Activated CD8-positive, alpha-beta T cell treated with anti-CD3 and anti-CD28 coated beads for 36 hours (primary cell): ENCODE data around the gene LEF1. TPM values are rescaled to one million over a fixed set of nuclear protein-coding genes. Genes with fewer than 3 reads are reported as not detected.
A peak's percentile ranks its signal among the peaks of the same experiment; 100 is the strongest.

Source experiments
- ATAC-seq: fragments of 200-7000 bp; cut with Tn5 transposase; one replicate; pipeline ENCODE4 v1.10.0; 2021; ENCODE audit warnings: mild to moderate bottlenecking, moderate library complexity
- CTCF ChIA-PET: fragments of 350-600 bp; sonication (Branson Sonifier 250); formaldehyde crosslinking; loops from one replicate; lab custom pipeline; 2021; ENCODE audit warnings: antibody characterized with exemption; lab: Charles Lee
- POLR2A ChIA-PET: fragments of 350-600 bp; sonication (Branson Sonifier 250); formaldehyde crosslinking; loops from one replicate; lab custom pipeline; 2021; ENCODE audit warnings: antibody characterized with exemption; lab: Charles Lee
- DNase-seq: peaks from one replicate; pipeline ENCODE4 v3.0.0-alpha.2; 2020
- H3K27ac Mint-ChIP-seq: one replicate; pipeline ENCODE4 v1.8.0; 2021; ENCODE audit warnings: mild to moderate bottlenecking, mixed read lengths
- H3K27me3 Mint-ChIP-seq: one replicate; pipeline ENCODE4 v1.8.0; 2021; ENCODE audit warnings: mixed read lengths
- H3K36me3 Mint-ChIP-seq: one replicate; pipeline ENCODE4 v1.8.0; 2021; ENCODE audit warnings: low read depth, mixed read lengths
- H3K4me1 Mint-ChIP-seq: one replicate; pipeline ENCODE4 v1.8.0; 2021; ENCODE audit warnings: low read depth, mixed read lengths
- H3K4me3 Mint-ChIP-seq: one replicate; pipeline ENCODE4 v1.8.0; 2021; ENCODE audit warnings: mild to moderate bottlenecking, moderate library complexity, mixed read lengths
- H3K9me3 Mint-ChIP-seq: one replicate; pipeline ENCODE4 v1.8.0; 2021; ENCODE audit warnings: mixed read lengths
- CTCF ChIP-seq: fragments of 200-600 bp; IDR thresholded peaks from one replicate; pipeline ENCODE4 v1.8.0; 2022; ENCODE audit warnings: antibody characterized with exemption, mild to moderate bottlenecking
- intact Hi-C: fragments of 100-400 bp; cut with micrococcal nuclease; formaldehyde crosslinking; loops from one replicate; pipeline ENCODE4 v1.10.0; 2022
- total RNA-seq, 2 experiments: library from RNA; stranded (reverse); gene quantifications; one replicate each; pipeline ENCODE4 v1.2.3, GENCODE V29; 2021

LEF1 gene
- total RNA-seq, 2 experiments from 2014 or later = 178 to 182 TPM

GRCh38 chr4:108210989-108211835 is 42.5 kb upstream of the LEF1 start:
- intact Hi-C loops = no loop called here

GRCh38 chr4:108209489-108209888 is 40.8 kb upstream of the LEF1 start:
- intact Hi-C loops = no loop called here
- Mint-ChIP-seq H3K36me3 (peaks cover 5% of the 10 kb centered on the region), H3K9me3 (no peaks in the 10 kb centered on the region), H3K4me1 (peaks cover 28% of the 10 kb centered on the region), H3K27ac (no peak overlapping the region), H3K4me3 (no peak overlapping the region), H3K27me3 (no peaks in the 10 kb centered on the region)
- no peak for DNase-seq
- POLR2A ChIA-PET = interaction anchor here (0.6 kb wide), 1 partner anchor 13 kb away, joined by 3 read pairs; no protein-coding TSS in a partner anchor
- ATAC-seq = no peak
- CTCF ChIA-PET = no interaction called here
- TF ChIP-seq CTCF = no peak

More at GRCh38 chr4:108210989-108211835, 42.5 kb upstream of the LEF1 start:
- H3K4me3 Mint-ChIP-seq = no peak overlapping the region
- POLR2A ChIA-PET = no interaction called here
- TF ChIP-seq CTCF = no peak
- DNase-seq (no peak), ATAC-seq (peak; percentile 58)
- no peaks in the 10 kb centered on the region for H3K27me3 Mint-ChIP-seq
- H3K27ac Mint-ChIP-seq = no peak overlapping the region
- H3K4me1 Mint-ChIP-seq = peaks cover 18% of the 10 kb centered on the region
- peaks cover 5% of the 10 kb centered on the region for H3K36me3 Mint-ChIP-seq
- no peaks in the 10 kb centered on the region for H3K9me3 Mint-ChIP-seq
- CTCF ChIA-PET = interaction anchor here (1.4 kb wide), 1 partner anchor 18 kb away, joined by 3 read pairs; no protein-coding TSS in a partner anchor

- POLR2A ChIA-PET = no interaction called here
- Mint-ChIP-seq H3K4me3 (no peak overlapping the region), H3K27ac (no peak overlapping the region), H3K27me3 (no peaks in the 10 kb centered on the region), H3K36me3 (peaks cover 16% of the 10 kb centered on the region), H3K4me1 (peaks cover 29% of the 10 kb centered on the region), H3K9me3 (no peaks in the 10 kb centered on the region)
- no peak for TF ChIP-seq CTCF
- DNase-seq = peak; percentile 25
- intact Hi-C loops = no loop called here
- CTCF ChIA-PET = no interaction called here
- peak; percentile 70 for ATAC-seq
Observed at GRCh38 chr4:108205859-108206258, 37.1 kb upstream of the LEF1 start.

GRCh38 chr4:108204518-108204917 is 35.8 kb upstream of the LEF1 start:
- Mint-ChIP-seq H3K27me3 (no peaks in the 10 kb centered on the region), H3K4me3 (no peak overlapping the region), H3K36me3 (peaks cover 15% of the 10 kb centered on the region), H3K9me3 (no peaks in the 10 kb centered on the region), H3K27ac (peak overlapping the region; percentile 60), H3K4me1 (peaks cover 30% of the 10 kb centered on the region)
- intact Hi-C loops = no loop called here
- DNase-seq (no peak), ATAC-seq (peak; percentile 78)
- ChIA-PET CTCF (no interaction called here), POLR2A (no interaction called here)
- TF ChIP-seq CTCF = no peak

GRCh38 chr4:108203377-108203776 is 34.6 kb upstream of the LEF1 start:
- POLR2A ChIA-PET = interaction anchor here (0.6 kb wide), 1 partner anchor 174 kb away, joined by 5 read pairs; no protein-coding TSS in a partner anchor
- Mint-ChIP-seq H3K4me1 (peaks cover 30% of the 10 kb centered on the region), H3K27ac (no peak overlapping the region), H3K4me3 (no peak overlapping the region), H3K36me3 (peaks cover 16% of the 10 kb centered on the region), H3K27me3 (no peaks in the 10 kb centered on the region), H3K9me3 (no peaks in the 10 kb centered on the region)
- ATAC-seq = no peak
- CTCF ChIA-PET = interaction anchor here (2.0 kb wide), 1 partner anchor 10 kb away, joined by 5 read pairs; no protein-coding TSS in a partner anchor
- no peak for TF ChIP-seq CTCF
- no peak for DNase-seq
- intact Hi-C loops = no loop called here
